Bladder microvascular endothelial cell (primary cell): ENCODE data around the gene REG1A. TPM values are rescaled to one million over a fixed set of nuclear protein-coding genes. Genes with fewer than 3 reads are reported as not detected.

Source experiments
- total RNA-seq: library from RNA; depleted of rRNA; stranded (reverse); fragments of >200 nt; gene quantifications from 2 replicates; pipeline ENCODE4 v1.2.3, GENCODE V29; 2014

REG1A gene, protein sequence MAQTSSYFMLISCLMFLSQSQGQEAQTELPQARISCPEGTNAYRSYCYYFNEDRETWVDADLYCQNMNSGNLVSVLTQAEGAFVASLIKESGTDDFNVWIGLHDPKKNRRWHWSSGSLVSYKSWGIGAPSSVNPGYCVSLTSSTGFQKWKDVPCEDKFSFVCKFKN
- total RNA-seq, result not detected in 2 replicates

DNA sequence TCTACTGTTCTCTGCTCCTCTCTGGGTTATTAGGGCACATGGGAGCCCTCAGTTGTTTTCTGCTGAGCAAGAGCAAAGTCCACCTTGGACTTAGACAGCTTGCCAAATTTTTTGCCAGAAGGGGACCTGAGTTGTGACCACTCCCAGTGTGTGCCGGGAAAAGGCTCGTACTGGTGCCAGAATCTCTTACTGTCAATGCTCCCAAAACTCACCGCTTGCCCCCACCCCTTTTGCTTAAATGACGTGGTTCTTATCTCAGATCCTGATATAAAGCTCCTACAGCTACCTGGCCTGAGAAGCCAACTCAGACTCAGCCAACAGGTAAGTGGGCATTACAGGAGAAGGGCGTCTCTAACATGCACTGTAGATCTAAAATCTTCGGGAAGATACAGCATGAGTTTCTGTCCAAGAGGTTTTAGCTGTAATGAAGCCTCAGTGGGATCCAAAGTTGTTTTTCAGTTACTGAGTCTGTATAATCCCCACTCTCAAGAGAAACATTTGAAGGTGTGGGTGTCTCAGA lies at the start of gene REG1A:
REG1A (plus strand) TSS at position 295 of the 520 bp plus-strand sequence. CDS start 374 bp downstream, outside the sequence.

GRCh38 chr2:79087785-79088364 lies 32.4 kb upstream of the REG1A start, which contains the start of gene REG1B:
Gene REG1B, minus strand, starts transcription at chr2:79087993. Its CDS starts 381 bp downstream, at chr2:79087612.

DNA sequence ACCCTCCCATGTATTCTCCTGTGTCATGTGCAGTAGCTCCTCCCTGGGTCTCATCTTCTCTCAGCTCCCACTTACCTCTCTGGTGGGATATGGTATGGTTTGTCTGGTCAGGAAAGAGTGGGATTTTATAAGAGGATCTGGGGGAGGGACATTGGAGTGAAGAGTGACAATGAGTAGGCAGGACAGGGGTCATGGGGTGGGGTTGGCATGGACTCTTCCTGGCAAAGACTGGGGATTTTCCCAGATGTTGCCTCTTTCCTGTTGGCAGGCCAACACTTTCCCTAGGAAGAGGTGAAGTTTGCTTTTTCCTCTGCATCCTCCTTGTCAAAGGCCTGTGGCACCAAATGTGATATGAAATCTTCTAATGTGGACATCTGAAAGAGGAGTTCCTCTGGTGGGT lies 39.4 kb downstream of the REG1A start, which contains the start of gene REG3A:
REG3A (minus strand) TSS at position 101 of the 400 bp plus-strand sequence. CDS start 348 bp downstream, outside the sequence.

Other genes with a start within 250 kb of the REG1A start
- not detected in 2 replicates for gene REG3G, start 94.8 kb upstream of the REG1A start, total RNA-seq
- gene REG1B, start 32.5 kb upstream of the REG1A start, total RNA-seq, result not detected in 2 replicates
- not detected in 2 replicates for gene REG3A, start 39.3 kb downstream of the REG1A start, total RNA-seq